Prostate gland (tissue), 2 donors: ENCODE results near the gene CCS. TPM values are rescaled to one million over a fixed set of nuclear protein-coding genes. Genes with fewer than 3 reads are reported as not detected.

Experiments
- DNase-seq: peaks from one replicate; pipeline ENCODE4 v3.0.0-alpha.2; 2019; ENCODE audit warnings: low spot score
- H3K27ac ChIP-seq, 2 donors: fragments of 200-600 bp; sonication (generic); 2 replicates each; pipeline ENCODE4 v1.5.1; 2017 to 2019
- H3K27me3 ChIP-seq: fragments of 200-600 bp; sonication (generic); replicated peaks from 2 replicates; pipeline ENCODE4 v1.5.1; 2019; ENCODE audit not compliant: insufficient read depth
- H3K36me3 ChIP-seq, 2 donors: fragments of 200-600 bp; sonication (generic); 1 replicate in 1 of 2; 2 replicates in 1 of 2; pipeline versions ENCODE4 v1.5.1 to v1.8.1; 2017 to 2019
- H3K4me1 ChIP-seq: fragments of 200-600 bp; sonication (generic); replicated peaks from 2 replicates; pipeline ENCODE4 v1.5.1; 2019
- H3K4me3 ChIP-seq, 2 donors: fragments of 200-600 bp; sonication (generic); 2 replicates each; pipeline ENCODE4 v1.5.1; 2017 to 2019
- H3K9me3 ChIP-seq: fragments of 200-600 bp; sonication (generic); 2 replicates; pipeline ENCODE4 v1.5.1; 2017
- POLR2A ChIP-seq: fragments of 450-650 bp; IDR thresholded peaks from one replicate; pipeline ENCODE4 v1.6.1; 2016; ENCODE audit warnings: antibody characterized with exemption, mild to moderate bottlenecking
- POLR2AphosphoS5 ChIP-seq: sonication (generic); formaldehyde crosslinking; IDR thresholded peaks from one replicate; pipeline ENCODE4 v1.6.1; 2017; ENCODE audit warnings: antibody characterized with exemption
- WGBS: methylation state at CpG from one replicate; pipeline ENCODE4 v1.1.5; 2018; 5-methylcytosine and 5-hydroxymethylcytosine counted together
- intact Hi-C: fragments of 100-400 bp; cut with DNase I; formaldehyde crosslinking; loops from one replicate; pipeline ENCODE4 v1.14.2; 2022
- small RNA-seq, 2 donors: library from RNA; depleted of rRNA; stranded (forward); fragments of <200 nt; gene quantifications; one replicate each; pipeline ENCODE3, GENCODE V24; 2016
- total RNA-seq, 2 donors: library from RNA; depleted of rRNA; stranded (reverse); fragments of >200 nt; gene quantifications; one replicate each; pipeline ENCODE4 v1.1.0, GENCODE V29; 2016
- TF ChIP-seq, protein P1 (sequence below), 4 experiments: fragments of 200-600 bp in 2 of 4; fragments of 450-650 bp in 2 of 4; sonication (generic) in 2 of 4; IDR thresholded peaks; 1 replicate in 3 of 4; 2 replicates in 1 of 4; pipeline ENCODE4 v1.5.1; 2016 to 2019; ENCODE audit warnings: antibody characterized with exemption in 4 of 4, mild to moderate bottlenecking in 2 of 4, moderate library complexity in 2 of 4

Gene CCS
- total RNA-seq, 2 donors from 2014 or later: 31.0 to 63.8 TPM

- no peak overlapping the region for H3K4me3 ChIP-seq
- TF ChIP-seq POLR2A (no peak), POLR2AphosphoS5 (no peak)
- TF ChIP-seq, protein P1, sequence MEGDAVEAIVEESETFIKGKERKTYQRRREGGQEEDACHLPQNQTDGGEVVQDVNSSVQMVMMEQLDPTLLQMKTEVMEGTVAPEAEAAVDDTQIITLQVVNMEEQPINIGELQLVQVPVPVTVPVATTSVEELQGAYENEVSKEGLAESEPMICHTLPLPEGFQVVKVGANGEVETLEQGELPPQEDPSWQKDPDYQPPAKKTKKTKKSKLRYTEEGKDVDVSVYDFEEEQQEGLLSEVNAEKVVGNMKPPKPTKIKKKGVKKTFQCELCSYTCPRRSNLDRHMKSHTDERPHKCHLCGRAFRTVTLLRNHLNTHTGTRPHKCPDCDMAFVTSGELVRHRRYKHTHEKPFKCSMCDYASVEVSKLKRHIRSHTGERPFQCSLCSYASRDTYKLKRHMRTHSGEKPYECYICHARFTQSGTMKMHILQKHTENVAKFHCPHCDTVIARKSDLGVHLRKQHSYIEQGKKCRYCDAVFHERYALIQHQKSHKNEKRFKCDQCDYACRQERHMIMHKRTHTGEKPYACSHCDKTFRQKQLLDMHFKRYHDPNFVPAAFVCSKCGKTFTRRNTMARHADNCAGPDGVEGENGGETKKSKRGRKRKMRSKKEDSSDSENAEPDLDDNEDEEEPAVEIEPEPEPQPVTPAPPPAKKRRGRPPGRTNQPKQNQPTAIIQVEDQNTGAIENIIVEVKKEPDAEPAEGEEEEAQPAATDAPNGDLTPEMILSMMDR (IDR thresholded peaks at IDR 0.05): no peak
- WGBS: 96% methylated on average over 6 of the region's 6 CpGs
- H3K4me1 ChIP-seq: no peaks in the 10 kb centered on the region
- no peak for DNase-seq
- no peaks in the 10 kb centered on the region for H3K9me3 ChIP-seq
- H3K27me3 ChIP-seq: no peaks in the 10 kb centered on the region
- H3K36me3 ChIP-seq: no peaks in the 10 kb centered on the region
- H3K27ac ChIP-seq: no peak overlapping the region
- intact Hi-C loops: no loop called here
Measured at GRCh38 chr11:66653123-66653522, 60.1 kb downstream of the CCS start.

Small RNA genes within 50 kb of the gene (small RNA-seq; reads per million reads assigned to genes)
- 0 to 0.10 reads per million in 2 donors for gene RNU4-39P

Other genes starting within 250 kb of the CCS start
- 10 to 100 TPM; 55.7 to 71.3 TPM for gene BRMS1, start 248.1 kb upstream of the CCS start, total RNA-seq
- 10 to 100 TPM; 47.0 to 64.9 TPM for gene B4GAT1, start 245.6 kb upstream of the CCS start, total RNA-seq
- gene SLC29A2, start 221.4 kb upstream of the CCS start, total RNA-seq: 10 to 100 TPM; 10.1 to 12.5 TPM
- gene NPAS4, start 172.2 kb upstream of the CCS start, total RNA-seq: under 1 TPM in 1 of 2 donors, not detected in 1; 0.74 TPM
- 10 to 100 TPM; 44.2 to 51.2 TPM for gene MRPL11, start 154.3 kb upstream of the CCS start, total RNA-seq
- gene PELI3, start 126.3 kb upstream of the CCS start, total RNA-seq: 10 to 100 TPM; 23.9 to 27.0 TPM
- gene DPP3, start 112.8 kb upstream of the CCS start, total RNA-seq: 10 to 100 TPM; 37.0 to 53.6 TPM
- 100 to 1,000 TPM; 106 to 148 TPM for gene BBS1, start 82.5 kb upstream of the CCS start, total RNA-seq
- gene ZDHHC24, start 47.1 kb upstream of the CCS start, total RNA-seq: 10 to 100 TPM; 24.9 to 37.8 TPM
- gene ACTN3, start 46.3 kb upstream of the CCS start, total RNA-seq: not detected
- 100 to 1,000 TPM; 119 to 130 TPM for gene CTSF, start 24.6 kb upstream of the CCS start, total RNA-seq
- gene CCDC87, start 122 bp upstream of the CCS start, total RNA-seq: 1 to 10 TPM in 1 of 2 donors, under 1 TPM in 1; 0.82 to 3.8 TPM
- 10 to 100 TPM; 45.9 to 98.8 TPM for gene RBM14, start 23.4 kb downstream of the CCS start, total RNA-seq
- gene RBM4, start 45.5 kb downstream of the CCS start, total RNA-seq: 100 to 1,000 TPM; 105 to 137 TPM
- gene RBM4B, start 84.7 kb downstream of the CCS start, total RNA-seq: 10 to 100 TPM; 15.5 to 40.7 TPM
- 100 to 1,000 TPM; 139 to 140 TPM for gene SPTBN2, start 136.0 kb downstream of the CCS start, total RNA-seq